Type B pancreatic cell (in vitro differentiated cells): Measurements from ENCODE around the gene ASTN1. TPM values are rescaled to one million over a fixed set of nuclear protein-coding genes. Genes with fewer than 3 reads are reported as not detected.

Experiments used
- DNase-seq: peaks from one replicate; pipeline ENCODE4 v3.0.0; 2021; ENCODE audit warnings: mixed read lengths; ENCODE audit not compliant: unreplicated experiment; ENCODE audit errors: extremely low spot score
- H3K27ac Mint-ChIP-seq: 2 replicates; pipeline ENCODE4 v1.8.0; 2021; ENCODE audit warnings: mild to moderate bottlenecking, mixed read lengths
- H3K27me3 Mint-ChIP-seq: 2 replicates; pipeline ENCODE4 v1.8.0; 2021; ENCODE audit warnings: mixed read lengths
- H3K36me3 Mint-ChIP-seq: 2 replicates; pipeline ENCODE4 v1.8.0; 2021; ENCODE audit warnings: mixed read lengths
- H3K4me1 Mint-ChIP-seq: one replicate; pipeline ENCODE4 v1.8.0; 2021; ENCODE audit warnings: mixed read lengths; ENCODE audit not compliant: unreplicated experiment
- H3K4me3 Mint-ChIP-seq: 2 replicates; pipeline ENCODE4 v1.8.0; 2021; ENCODE audit warnings: mild to moderate bottlenecking, mixed read lengths
- H3K9me3 Mint-ChIP-seq: 2 replicates; pipeline ENCODE4 v1.8.0; 2021; ENCODE audit warnings: mixed read lengths
- total RNA-seq: library from RNA; stranded (reverse); gene quantifications from 2 replicates; pipeline ENCODE4 v1.2.1, GENCODE V29; 2021; ENCODE audit warnings: low replicate concordance
- TF ChIP-seq, protein P1 (sequence below): fragments of 200-600 bp; sonication (generic); conservative IDR thresholded peaks from 2 replicates; pipeline ENCODE4 v1.5.0; 2021; ENCODE audit warnings: antibody characterized with exemption, mild to moderate bottlenecking

The ASTN1 gene
- total RNA-seq, 1 donor from 2014 or later, result 24.9 TPM

DNA sequence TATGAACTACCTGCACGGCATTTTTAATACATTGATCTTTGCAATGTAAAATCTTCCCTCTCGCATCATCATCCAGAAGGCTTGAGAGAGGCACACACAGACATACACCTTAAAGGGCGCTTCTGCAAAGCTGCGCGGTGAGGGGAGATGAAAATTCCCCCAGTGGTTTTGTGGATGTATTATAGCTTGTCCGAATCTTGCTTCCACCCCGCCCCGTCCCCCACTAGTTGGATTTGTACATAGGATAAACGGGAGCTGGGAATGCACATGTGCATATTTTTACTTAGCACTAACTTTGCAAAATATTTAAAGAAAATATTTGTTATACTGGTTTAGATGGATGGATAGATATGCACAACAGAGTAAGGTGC is 542 bp upstream of the ASTN1 start:
- H3K4me3 Mint-ChIP-seq, result peak overlapping the region; percentile 93

GRCh38 chr1:177163844-177164379 is 600 bp downstream of the ASTN1 start:
- Mint-ChIP-seq H3K9me3 (no peaks in the 10 kb centered on the region), H3K4me3 (peak overlapping the region; percentile 93), H3K27ac (peak overlapping the region; percentile 13), H3K36me3 (no peaks in the 10 kb centered on the region), H3K4me1 (peaks cover 10% of the 10 kb centered on the region), H3K27me3 (peaks cover 49% of the 10 kb centered on the region)
- TF ChIP-seq, protein P1, sequence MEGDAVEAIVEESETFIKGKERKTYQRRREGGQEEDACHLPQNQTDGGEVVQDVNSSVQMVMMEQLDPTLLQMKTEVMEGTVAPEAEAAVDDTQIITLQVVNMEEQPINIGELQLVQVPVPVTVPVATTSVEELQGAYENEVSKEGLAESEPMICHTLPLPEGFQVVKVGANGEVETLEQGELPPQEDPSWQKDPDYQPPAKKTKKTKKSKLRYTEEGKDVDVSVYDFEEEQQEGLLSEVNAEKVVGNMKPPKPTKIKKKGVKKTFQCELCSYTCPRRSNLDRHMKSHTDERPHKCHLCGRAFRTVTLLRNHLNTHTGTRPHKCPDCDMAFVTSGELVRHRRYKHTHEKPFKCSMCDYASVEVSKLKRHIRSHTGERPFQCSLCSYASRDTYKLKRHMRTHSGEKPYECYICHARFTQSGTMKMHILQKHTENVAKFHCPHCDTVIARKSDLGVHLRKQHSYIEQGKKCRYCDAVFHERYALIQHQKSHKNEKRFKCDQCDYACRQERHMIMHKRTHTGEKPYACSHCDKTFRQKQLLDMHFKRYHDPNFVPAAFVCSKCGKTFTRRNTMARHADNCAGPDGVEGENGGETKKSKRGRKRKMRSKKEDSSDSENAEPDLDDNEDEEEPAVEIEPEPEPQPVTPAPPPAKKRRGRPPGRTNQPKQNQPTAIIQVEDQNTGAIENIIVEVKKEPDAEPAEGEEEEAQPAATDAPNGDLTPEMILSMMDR, result no peak
- no peak for DNase-seq

More for the DNA sequence above, 542 bp upstream of the ASTN1 start:
- peaks cover 10% of the 10 kb centered on the region for H3K4me1 Mint-ChIP-seq
- peaks cover 49% of the 10 kb centered on the region for H3K27me3 Mint-ChIP-seq
- DNase-seq, result no peak
- TF ChIP-seq, protein P1, result peak; percentile 37
- H3K36me3 Mint-ChIP-seq, result no peaks in the 10 kb centered on the region
- H3K9me3 Mint-ChIP-seq, result no peaks in the 10 kb centered on the region
- no peak overlapping the region for H3K27ac Mint-ChIP-seq

DNA sequence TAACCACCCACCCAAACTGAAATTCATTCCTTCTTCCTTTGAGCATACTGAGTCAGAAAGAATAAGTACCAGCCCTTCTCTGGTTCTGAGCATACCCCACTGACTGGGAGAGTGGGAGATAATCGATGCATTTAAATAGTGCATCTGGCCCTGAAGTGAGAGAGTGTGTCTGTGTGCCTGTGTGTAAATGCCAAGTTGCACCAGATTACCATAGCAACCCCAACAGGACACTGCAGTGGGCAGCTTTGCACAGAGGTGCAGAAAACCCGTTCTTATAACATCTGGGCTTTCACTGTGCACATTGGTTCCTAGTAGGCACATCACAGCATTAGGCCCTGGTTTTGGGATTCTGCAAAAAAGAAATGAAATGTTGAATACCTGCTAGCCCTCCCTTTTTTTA is 2.3 kb downstream of the ASTN1 start:
- Mint-ChIP-seq H3K27ac (no peak overlapping the region), H3K4me1 (peaks cover 10% of the 10 kb centered on the region), H3K27me3 (peaks cover 49% of the 10 kb centered on the region), H3K4me3 (no peak overlapping the region), H3K36me3 (no peaks in the 10 kb centered on the region), H3K9me3 (no peaks in the 10 kb centered on the region)
- TF ChIP-seq, protein P1, result no peak
- no peak for DNase-seq

DNA sequence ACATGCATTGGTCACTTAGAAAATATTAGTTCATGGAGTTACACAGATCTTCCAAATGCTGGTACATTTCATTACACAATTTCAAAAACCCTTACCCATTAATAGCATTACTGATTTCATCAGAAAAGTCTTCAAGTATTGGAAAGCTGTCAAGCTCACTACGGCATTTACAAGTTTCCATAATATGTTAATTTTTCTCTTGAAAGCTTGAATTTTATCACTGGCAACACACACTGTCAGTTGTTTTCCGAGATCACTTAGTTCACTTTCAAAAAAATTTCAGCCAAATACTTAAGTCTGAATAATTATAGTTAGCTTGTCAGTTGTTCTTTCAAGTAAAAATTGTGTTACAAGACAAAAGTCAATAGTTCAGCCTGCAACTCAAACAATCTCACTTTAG is 18.0 kb downstream of the ASTN1 start:
- Mint-ChIP-seq H3K4me3 (no peak overlapping the region), H3K27ac (no peak overlapping the region), H3K36me3 (no peaks in the 10 kb centered on the region), H3K4me1 (peaks cover 21% of the 10 kb centered on the region), H3K27me3 (no peaks in the 10 kb centered on the region), H3K9me3 (no peaks in the 10 kb centered on the region)
- TF ChIP-seq, protein P1, result no peak
- DNase-seq, result no peak

DNA sequence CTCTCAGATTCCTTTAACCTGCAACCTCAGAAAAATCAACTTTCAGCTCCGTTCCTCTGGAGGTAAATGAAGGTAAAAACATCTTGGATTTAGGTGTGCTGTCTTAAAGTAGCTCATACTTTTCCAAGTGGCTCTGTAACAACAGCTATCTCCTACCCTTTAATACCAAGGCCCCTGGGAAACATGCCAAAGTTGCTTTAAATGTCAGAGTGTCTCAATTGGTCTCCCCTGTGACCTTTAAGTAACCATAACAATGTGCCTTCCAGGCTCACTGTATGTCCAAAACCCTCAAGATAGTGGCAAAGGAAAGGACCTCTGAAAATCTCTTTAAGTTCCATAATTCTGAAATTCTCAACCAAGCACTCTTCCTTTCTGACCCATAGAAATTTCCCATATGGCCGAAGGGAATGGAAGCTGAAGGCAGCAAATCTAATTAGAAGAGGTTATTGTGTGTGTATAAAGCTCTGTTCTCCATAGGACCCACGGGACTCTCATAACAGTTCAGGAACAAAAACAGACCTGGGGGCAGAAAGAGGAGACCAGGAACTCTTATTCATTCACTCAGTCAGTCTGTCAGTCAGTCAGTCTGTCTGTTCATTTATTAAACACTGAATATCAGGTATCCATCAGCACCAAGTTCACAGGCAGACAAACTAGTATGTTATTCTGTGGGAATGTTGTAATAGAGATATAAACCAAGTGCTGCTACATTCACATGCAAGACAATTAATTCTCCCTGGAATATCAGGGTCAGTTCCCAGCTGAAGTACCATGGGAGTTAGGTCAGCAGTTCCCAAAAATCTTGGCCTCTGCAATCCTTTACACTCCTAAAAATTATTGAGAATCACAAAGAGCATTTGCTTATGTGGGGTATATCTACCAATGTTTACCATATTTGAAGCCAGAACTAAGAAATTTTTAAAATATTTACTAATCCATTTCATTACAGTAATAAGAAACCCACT is 19.1 kb downstream of the ASTN1 start:
- peak overlapping the region; percentile 3 for H3K4me3 Mint-ChIP-seq
- TF ChIP-seq, protein P1, result no peak
- no peaks in the 10 kb centered on the region for H3K36me3 Mint-ChIP-seq
- H3K9me3 Mint-ChIP-seq, result no peaks in the 10 kb centered on the region
- no peak overlapping the region for H3K27ac Mint-ChIP-seq
- H3K4me1 Mint-ChIP-seq, result peaks cover 21% of the 10 kb centered on the region
- DNase-seq, result no peak
- no peaks in the 10 kb centered on the region for H3K27me3 Mint-ChIP-seq
